GM12873 (cell line): ENCODE data around the gene GPR68.

Experiments used
- CTCF ChIP-seq: IDR thresholded peaks from 2 replicates; pipeline ENCODE4 v1.5.1; 2012; ENCODE audit warnings: low read depth, mild to moderate bottlenecking, moderate library complexity, low read length, control low read depth; ENCODE audit not compliant: insufficient read depth; ENCODE audit errors: missing control alignments

The GPR68 gene

GRCh38 chr14:91238661-91239060, 5.8 kb downstream of the GPR68 start:
- TF ChIP-seq CTCF = no peak

- TF ChIP-seq CTCF = no peak
These were observed 6.4 kb downstream of the GPR68 start for GRCh38 chr14:91238085-91238484.

GRCh38 chr14:91237219-91237618, 7.3 kb downstream of the GPR68 start:
- no peak for TF ChIP-seq CTCF

- no peak for TF ChIP-seq CTCF
These were observed 8.7 kb downstream of the GPR68 start for GRCh38 chr14:91235841-91236240.

GRCh38 chr14:91234791-91235114, 9.8 kb downstream of the GPR68 start:
- TF ChIP-seq CTCF = no peak

- no peak for TF ChIP-seq CTCF
These were observed 10.3 kb downstream of the GPR68 start for GRCh38 chr14:91233936-91234790.

- TF ChIP-seq CTCF = no peak
These were observed 11.9 kb downstream of the GPR68 start for GRCh38 chr14:91232603-91233002.
